ENCODE measurements around the gene KLHL17.

Gene KLHL17

DNA sequence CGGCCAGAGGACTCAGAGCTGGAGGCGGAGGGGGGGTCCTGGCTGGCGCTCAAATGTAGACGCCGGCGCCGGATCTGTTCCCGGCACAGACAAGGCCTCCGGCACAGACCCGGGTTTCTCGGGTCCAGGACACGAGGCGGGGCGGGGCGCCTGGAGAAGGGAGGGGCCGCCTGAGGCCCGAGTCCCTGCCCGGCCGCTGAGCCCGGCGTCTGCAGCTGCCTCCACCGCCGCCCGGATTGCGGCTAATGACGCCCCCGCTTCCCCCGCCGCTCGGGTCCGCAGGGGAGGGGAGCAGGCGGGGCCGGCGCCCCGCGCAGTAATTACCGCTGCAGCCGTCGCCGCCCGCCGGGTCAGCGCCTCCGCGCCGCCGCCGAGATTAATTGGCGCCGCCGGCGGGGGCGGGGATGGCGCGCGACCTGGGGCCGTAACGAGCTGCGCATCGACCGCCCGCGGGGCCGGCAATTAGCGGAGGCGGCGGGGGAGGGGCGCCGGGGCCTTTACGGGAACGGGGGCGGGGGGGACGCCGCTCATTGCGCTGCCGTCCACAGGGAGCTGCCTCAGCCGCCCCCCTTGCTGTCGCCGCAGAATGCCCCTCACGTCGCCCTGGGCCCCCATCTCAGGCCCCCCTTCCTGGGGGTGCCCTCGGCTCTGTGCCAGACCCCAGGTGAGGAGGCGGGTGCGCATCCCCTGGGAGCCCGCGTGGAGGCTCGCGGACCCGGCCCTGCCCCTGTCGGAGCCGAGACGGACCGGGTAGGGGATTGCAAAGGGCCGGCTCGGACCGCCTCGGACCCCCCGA is 18.6 kb upstream of the KLHL17 start:
- 0 out of 2 replicates have a peak, but pooled peaks have one; percentile 18 for TF ChIP-seq EP300 (IDR thresholded peaks at IDR 0.05; ENCODE audit: borderline replicate concordance)
- TF ChIP-seq TAF1 (IDR thresholded peaks at IDR 0.05; ENCODE audit: low read depth) = no peak
- no peak for TF ChIP-seq FOXM1 (IDR thresholded peaks at IDR 0.05; ENCODE audit: borderline replicate concordance, low read depth)
- TF ChIP-seq TEAD4 (IDR thresholded peaks at IDR 0.05) = peak; percentile 32; the same call in 1 of the 2 replicates
- peak; percentile 85 for TF ChIP-seq TCF12 (IDR thresholded peaks at IDR 0.05; ENCODE audit: low read depth)
- TF ChIP-seq ZBTB7A (IDR thresholded peaks at IDR 0.05; ENCODE audit: low read depth) = peak; percentile 70; the same call in 1 of the 2 replicates
- 0 out of 2 replicates have a peak, but pooled peaks have one; percentile 31 for TF ChIP-seq MAX (IDR thresholded peaks at IDR 0.05)
- peak; percentile 55 for TF ChIP-seq NFIC (IDR thresholded peaks at IDR 0.05)
- TF ChIP-seq EGR1 (IDR thresholded peaks at IDR 0.05) = peak; percentile 89

GRCh38 chr1:942411-942821 is 18.0 kb upstream of the KLHL17 start:
- TF ChIP-seq TAF1 (IDR thresholded peaks at IDR 0.05; ENCODE audit: low read depth) (no peak), EGR1 (IDR thresholded peaks at IDR 0.05) (no peak), ZBTB7A (IDR thresholded peaks at IDR 0.05; ENCODE audit: low read depth) (0 out of 2 replicates have a peak, but pooled peaks have one; percentile 42)

DNA sequence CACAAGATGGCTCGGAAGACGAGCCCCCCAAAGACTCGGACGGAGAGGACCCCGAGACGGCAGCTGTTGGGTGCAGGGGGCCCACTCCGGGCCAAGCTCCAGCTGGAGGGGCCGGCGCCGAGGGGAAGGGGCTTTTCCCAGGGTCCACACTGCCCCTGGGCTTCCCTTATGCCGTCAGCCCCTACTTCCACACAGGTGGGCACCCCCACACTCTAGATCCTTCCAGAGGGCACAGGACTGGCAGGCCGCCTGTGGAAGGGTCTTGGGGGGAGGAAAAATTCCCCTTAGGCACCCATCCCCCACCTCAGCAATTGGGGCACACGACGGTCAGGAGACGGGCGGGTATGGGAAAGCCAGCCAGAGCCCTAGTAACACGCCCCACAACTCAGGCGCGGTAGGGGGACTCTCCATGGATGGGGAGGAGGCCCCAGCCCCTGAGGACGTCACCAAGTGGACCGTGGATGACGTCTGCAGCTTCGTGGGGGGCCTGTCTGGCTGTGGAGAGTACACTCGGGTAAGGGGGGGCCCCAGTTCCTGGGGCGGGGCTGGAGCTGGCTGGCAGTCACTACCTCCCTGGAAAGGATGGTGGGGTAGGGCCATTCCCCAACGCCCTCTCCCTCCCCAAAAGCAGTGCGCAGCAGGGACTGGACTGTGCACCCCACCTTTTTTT is 17.4 kb upstream of the KLHL17 start:
- TF ChIP-seq RAD21 (IDR thresholded peaks at IDR 0.05; ENCODE audit: low read depth) (no peak), CEBPB (IDR thresholded peaks at IDR 0.05) (no peak), EGR1 (IDR thresholded peaks at IDR 0.05) (no peak), EP300 (IDR thresholded peaks at IDR 0.05; ENCODE audit: borderline replicate concordance) (no peak), TEAD4 (IDR thresholded peaks at IDR 0.05) (no peak), MAX (IDR thresholded peaks at IDR 0.05) (no peak), TAF1 (IDR thresholded peaks at IDR 0.05; ENCODE audit: low read depth) (no peak), TCF12 (IDR thresholded peaks at IDR 0.05; ENCODE audit: low read depth) (no peak), USF1 (IDR thresholded peaks at IDR 0.05) (no peak), ZBTB7A (IDR thresholded peaks at IDR 0.05; ENCODE audit: low read depth) (no peak), YY1 (IDR thresholded peaks at IDR 0.05; ENCODE audit: low read depth) (no peak), FOXM1 (IDR thresholded peaks at IDR 0.05; ENCODE audit: borderline replicate concordance, low read depth) (no peak)

DNA sequence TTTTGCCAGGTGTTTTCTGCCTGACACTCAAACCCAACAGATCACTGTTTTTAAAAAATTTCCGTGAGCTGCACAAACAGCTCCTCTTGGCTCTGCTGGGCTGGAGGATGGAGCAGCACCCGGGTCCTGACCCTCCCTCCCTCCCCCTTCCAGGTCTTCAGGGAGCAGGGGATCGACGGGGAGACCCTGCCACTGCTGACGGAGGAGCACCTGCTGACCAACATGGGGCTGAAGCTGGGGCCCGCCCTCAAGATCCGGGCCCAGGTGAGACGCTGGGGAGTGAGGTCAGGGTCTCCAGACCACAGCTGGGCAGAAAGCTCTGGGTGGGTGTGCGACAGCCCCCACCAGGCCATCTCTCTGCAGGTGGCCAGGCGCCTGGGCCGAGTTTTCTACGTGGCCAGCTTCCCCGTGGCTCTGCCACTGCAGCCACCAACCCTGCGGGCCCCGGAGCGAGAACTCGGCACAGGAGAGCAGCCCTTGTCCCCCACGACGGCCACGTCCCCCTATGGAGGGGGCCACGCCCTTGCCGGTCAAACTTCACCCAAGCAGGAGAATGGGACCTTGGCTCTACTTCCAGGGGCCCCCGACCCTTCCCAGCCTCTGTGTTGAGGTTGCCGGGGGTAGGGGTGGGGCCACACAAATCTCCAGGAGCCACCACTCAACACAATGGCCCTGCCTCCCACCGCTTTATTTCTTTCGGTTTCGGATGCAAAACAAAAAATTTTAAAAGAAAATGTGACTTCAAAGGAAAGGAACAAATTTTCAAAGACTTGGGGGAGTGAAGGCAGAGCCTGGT is 16.6 kb upstream of the KLHL17 start:
- TF ChIP-seq ZBTB7A (IDR thresholded peaks at IDR 0.05; ENCODE audit: low read depth) (no peak), TEAD4 (IDR thresholded peaks at IDR 0.05) (no peak), REST (IDR thresholded peaks at IDR 0.05; ENCODE audit: low read depth) (no peak), RAD21 (IDR thresholded peaks at IDR 0.05; ENCODE audit: low read depth) (no peak), EP300 (IDR thresholded peaks at IDR 0.05; ENCODE audit: borderline replicate concordance) (no peak), NFIC (IDR thresholded peaks at IDR 0.05) (no peak), YY1 (IDR thresholded peaks at IDR 0.05; ENCODE audit: low read depth) (no peak), CEBPB (IDR thresholded peaks at IDR 0.05) (no peak), TAF1 (IDR thresholded peaks at IDR 0.05; ENCODE audit: low read depth) (no peak), EGR1 (IDR thresholded peaks at IDR 0.05) (no peak), FOXM1 (IDR thresholded peaks at IDR 0.05; ENCODE audit: borderline replicate concordance, low read depth) (no peak), TCF12 (IDR thresholded peaks at IDR 0.05; ENCODE audit: low read depth) (no peak)

- TF ChIP-seq NFIC (IDR thresholded peaks at IDR 0.05) (no peak), EGR1 (IDR thresholded peaks at IDR 0.05) (no peak), RAD21 (IDR thresholded peaks at IDR 0.05; ENCODE audit: low read depth) (no peak), EP300 (IDR thresholded peaks at IDR 0.05; ENCODE audit: borderline replicate concordance) (no peak), TCF12 (IDR thresholded peaks at IDR 0.05; ENCODE audit: low read depth) (no peak), USF1 (IDR thresholded peaks at IDR 0.05) (no peak), TAF1 (IDR thresholded peaks at IDR 0.05; ENCODE audit: low read depth) (no peak), YY1 (IDR thresholded peaks at IDR 0.05; ENCODE audit: low read depth) (no peak), MAX (IDR thresholded peaks at IDR 0.05) (no peak), ZBTB7A (IDR thresholded peaks at IDR 0.05; ENCODE audit: low read depth) (no peak)
Measured at GRCh38 chr1:944341-945325, 15.8 kb upstream of the KLHL17 start.

Data from Ishikawa (cell line).